Activated CD8-positive, alpha-beta T cell treated with anti-CD3 and anti-CD28 coated beads for 36 hours (primary cell): Measurements from ENCODE around the gene ZNF469. TPM values are rescaled to one million over a fixed set of nuclear protein-coding genes. Genes with fewer than 3 reads are reported as not detected.

Experiments used
- ATAC-seq: fragments of 200-7000 bp; cut with Tn5 transposase; one replicate; pipeline ENCODE4 v1.10.0; 2021; ENCODE audit warnings: mild to moderate bottlenecking, moderate library complexity
- CTCF ChIA-PET: fragments of 350-600 bp; sonication (Branson Sonifier 250); formaldehyde crosslinking; loops from one replicate; lab custom pipeline; 2021; ENCODE audit warnings: antibody characterized with exemption; lab: Charles Lee
- POLR2A ChIA-PET: fragments of 350-600 bp; sonication (Branson Sonifier 250); formaldehyde crosslinking; loops from one replicate; lab custom pipeline; 2021; ENCODE audit warnings: antibody characterized with exemption; lab: Charles Lee
- DNase-seq: peaks from one replicate; pipeline ENCODE4 v3.0.0-alpha.2; 2020
- H3K27ac Mint-ChIP-seq: one replicate; pipeline ENCODE4 v1.8.0; 2021; ENCODE audit warnings: mild to moderate bottlenecking, mixed read lengths
- H3K27me3 Mint-ChIP-seq: one replicate; pipeline ENCODE4 v1.8.0; 2021; ENCODE audit warnings: mixed read lengths
- H3K36me3 Mint-ChIP-seq: one replicate; pipeline ENCODE4 v1.8.0; 2021; ENCODE audit warnings: low read depth, mixed read lengths
- H3K4me1 Mint-ChIP-seq: one replicate; pipeline ENCODE4 v1.8.0; 2021; ENCODE audit warnings: low read depth, mixed read lengths
- H3K4me3 Mint-ChIP-seq: one replicate; pipeline ENCODE4 v1.8.0; 2021; ENCODE audit warnings: mild to moderate bottlenecking, moderate library complexity, mixed read lengths
- H3K9me3 Mint-ChIP-seq: one replicate; pipeline ENCODE4 v1.8.0; 2021; ENCODE audit warnings: mixed read lengths
- intact Hi-C: fragments of 100-400 bp; cut with micrococcal nuclease; formaldehyde crosslinking; loops from one replicate; pipeline ENCODE4 v1.10.0; 2022
- total RNA-seq, 2 experiments: library from RNA; stranded (reverse); gene quantifications; one replicate each; pipeline ENCODE4 v1.2.3, GENCODE V29; 2021
- TF ChIP-seq, protein P1 (sequence below): fragments of 200-600 bp; IDR thresholded peaks from one replicate; pipeline ENCODE4 v1.8.0; 2022; ENCODE audit warnings: antibody characterized with exemption, mild to moderate bottlenecking

ZNF469 gene
- total RNA-seq, 2 experiments from 2014 or later: 0.45 to 0.56 TPM

DNA sequence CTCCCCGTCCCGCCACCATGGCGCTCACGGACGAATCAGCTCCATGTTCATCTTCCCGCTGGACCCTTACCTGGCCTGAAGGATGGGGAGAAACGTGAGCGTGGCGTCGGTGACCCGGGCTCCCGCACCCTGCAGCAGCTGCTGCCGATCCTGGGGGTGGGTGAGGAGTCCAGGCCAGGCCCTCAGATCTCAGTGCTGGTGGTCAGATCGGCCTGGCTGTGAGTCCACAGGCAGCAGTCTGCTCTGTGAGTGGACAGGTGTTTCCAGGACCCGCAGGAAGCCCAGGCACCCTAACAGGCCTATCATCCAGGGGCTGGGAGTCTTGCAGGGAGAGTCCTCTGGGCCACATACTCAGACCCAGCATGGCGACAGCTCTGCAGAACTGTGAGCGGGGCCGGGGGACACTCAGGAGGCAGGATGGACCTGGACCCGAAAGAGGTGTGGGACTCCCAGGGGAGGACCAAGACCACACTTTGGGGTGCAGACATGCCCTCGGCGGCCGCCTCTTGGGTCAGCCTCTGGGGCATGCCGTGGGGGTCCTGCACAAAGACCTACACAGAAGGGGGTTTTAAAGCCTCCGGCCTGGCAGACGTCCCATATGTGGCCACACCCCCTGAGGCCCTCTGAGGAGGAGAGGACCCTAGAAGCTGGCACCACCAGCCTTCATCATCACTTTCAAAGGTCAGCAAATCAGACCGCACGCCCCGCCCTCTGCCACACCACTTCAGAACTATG, 27.2 kb upstream of the ZNF469 start:
- TF ChIP-seq, protein P1, sequence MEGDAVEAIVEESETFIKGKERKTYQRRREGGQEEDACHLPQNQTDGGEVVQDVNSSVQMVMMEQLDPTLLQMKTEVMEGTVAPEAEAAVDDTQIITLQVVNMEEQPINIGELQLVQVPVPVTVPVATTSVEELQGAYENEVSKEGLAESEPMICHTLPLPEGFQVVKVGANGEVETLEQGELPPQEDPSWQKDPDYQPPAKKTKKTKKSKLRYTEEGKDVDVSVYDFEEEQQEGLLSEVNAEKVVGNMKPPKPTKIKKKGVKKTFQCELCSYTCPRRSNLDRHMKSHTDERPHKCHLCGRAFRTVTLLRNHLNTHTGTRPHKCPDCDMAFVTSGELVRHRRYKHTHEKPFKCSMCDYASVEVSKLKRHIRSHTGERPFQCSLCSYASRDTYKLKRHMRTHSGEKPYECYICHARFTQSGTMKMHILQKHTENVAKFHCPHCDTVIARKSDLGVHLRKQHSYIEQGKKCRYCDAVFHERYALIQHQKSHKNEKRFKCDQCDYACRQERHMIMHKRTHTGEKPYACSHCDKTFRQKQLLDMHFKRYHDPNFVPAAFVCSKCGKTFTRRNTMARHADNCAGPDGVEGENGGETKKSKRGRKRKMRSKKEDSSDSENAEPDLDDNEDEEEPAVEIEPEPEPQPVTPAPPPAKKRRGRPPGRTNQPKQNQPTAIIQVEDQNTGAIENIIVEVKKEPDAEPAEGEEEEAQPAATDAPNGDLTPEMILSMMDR: no peak
- ATAC-seq (no peak), DNase-seq (no peak)
- ChIA-PET CTCF (no interaction called here), POLR2A (no interaction called here)
- H3K36me3 Mint-ChIP-seq: no peaks in the 10 kb centered on the region
- no peaks in the 10 kb centered on the region for H3K27me3 Mint-ChIP-seq
- no peaks in the 10 kb centered on the region for H3K4me1 Mint-ChIP-seq
- H3K27ac Mint-ChIP-seq: no peak overlapping the region
- no peak overlapping the region for H3K4me3 Mint-ChIP-seq
- intact Hi-C loops: no loop called here
- no peaks in the 10 kb centered on the region for H3K9me3 Mint-ChIP-seq

DNA sequence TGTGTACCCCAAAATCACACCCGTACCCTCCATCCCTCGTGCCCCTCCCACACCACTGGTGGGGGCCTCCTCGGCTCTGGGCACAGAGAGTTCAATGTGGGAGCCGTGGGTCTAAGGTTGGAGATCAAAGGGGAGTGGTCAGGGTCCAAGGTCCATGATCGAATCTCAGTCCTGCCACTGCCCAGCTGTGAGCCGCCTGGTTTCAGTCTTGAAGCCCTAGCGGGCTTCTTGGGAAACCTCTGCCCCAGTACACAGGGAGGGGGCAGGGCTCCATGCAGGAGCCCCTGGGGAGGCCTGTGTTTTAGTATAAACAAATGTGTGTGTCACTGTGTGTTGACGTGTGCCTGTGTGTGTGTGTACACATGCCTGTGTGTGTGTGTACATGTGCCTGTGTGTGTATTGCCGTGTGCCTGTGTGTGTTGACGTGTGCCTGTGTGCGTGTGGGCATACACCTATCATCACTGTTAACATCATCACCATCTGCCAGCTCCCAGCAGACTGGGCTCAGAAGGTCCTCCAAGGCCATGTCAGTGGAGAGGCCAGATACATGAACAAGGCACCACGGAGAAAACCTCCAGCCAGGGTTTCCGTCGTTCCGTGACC, 26.5 kb upstream of the ZNF469 start:
- intact Hi-C loops: no loop called here
- no peaks in the 10 kb centered on the region for H3K27me3 Mint-ChIP-seq

GRCh38 chr16:88356727-88357199, 26.0 kb upstream of the ZNF469 start:
- intact Hi-C loops: no loop called here
- ChIA-PET POLR2A (no interaction called here), CTCF (no interaction called here)
- H3K9me3 Mint-ChIP-seq: no peaks in the 10 kb centered on the region
- DNase-seq (no peak), ATAC-seq (no peak)
- no peaks in the 10 kb centered on the region for H3K4me1 Mint-ChIP-seq
- TF ChIP-seq, protein P1: no peak
- H3K4me3 Mint-ChIP-seq: no peak overlapping the region
- H3K27me3 Mint-ChIP-seq: no peaks in the 10 kb centered on the region
- no peaks in the 10 kb centered on the region for H3K36me3 Mint-ChIP-seq
- no peak overlapping the region for H3K27ac Mint-ChIP-seq

More for the DNA sequence above, 26.5 kb upstream of the ZNF469 start:
- H3K27ac Mint-ChIP-seq: no peak overlapping the region
- no peak overlapping the region for H3K4me3 Mint-ChIP-seq
- H3K36me3 Mint-ChIP-seq: no peaks in the 10 kb centered on the region
- ATAC-seq: no peak
- no peaks in the 10 kb centered on the region for H3K4me1 Mint-ChIP-seq
- POLR2A ChIA-PET: no interaction called here
- TF ChIP-seq, protein P1: no peak
- no peaks in the 10 kb centered on the region for H3K9me3 Mint-ChIP-seq
- CTCF ChIA-PET: no interaction called here
- no peak for DNase-seq

DNA sequence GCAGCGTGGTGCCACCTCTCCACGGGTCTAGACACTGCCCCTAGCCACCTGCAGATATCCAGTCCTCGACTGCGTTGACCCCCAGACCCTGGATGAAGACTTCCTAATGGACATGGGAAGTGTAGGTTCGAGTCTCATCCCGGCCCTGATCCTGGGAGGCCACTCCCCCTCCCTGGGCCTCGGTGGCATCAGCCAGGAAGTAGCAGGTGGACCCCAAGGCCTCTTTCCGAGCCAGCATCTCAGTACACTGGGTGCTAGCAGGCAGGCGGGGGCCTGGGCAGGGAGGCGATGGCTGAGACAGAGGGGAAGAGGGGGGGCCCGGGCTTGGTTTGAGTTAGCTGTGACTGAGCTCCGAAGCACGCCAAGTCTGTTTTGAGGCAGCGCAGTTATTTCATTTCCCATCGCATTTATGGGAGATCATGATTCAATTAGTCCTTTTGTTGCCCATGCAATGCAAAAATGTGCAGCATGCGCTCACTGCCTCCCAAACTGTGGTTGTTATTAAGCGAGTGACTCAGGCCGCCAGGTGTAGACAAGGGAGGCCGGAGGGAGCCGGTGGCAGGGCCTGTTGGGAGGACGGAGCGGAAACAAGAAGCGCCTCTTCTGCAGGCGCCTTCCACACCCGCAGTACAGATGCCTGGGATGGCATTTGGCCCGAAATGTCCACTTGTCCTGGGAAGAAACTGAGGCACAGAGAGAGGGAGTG, 25.3 kb upstream of the ZNF469 start:
- Mint-ChIP-seq H3K4me1 (no peaks in the 10 kb centered on the region), H3K9me3 (peaks cover under 1% of the 10 kb centered on the region), H3K27ac (no peak overlapping the region), H3K36me3 (no peaks in the 10 kb centered on the region), H3K27me3 (peaks cover 5% of the 10 kb centered on the region), H3K4me3 (no peak overlapping the region)
- DNase-seq (no peak), ATAC-seq (no peak)
- intact Hi-C loops: no loop called here
- ChIA-PET POLR2A (no interaction called here), CTCF (no interaction called here)
- TF ChIP-seq, protein P1: no peak

GRCh38 chr16:88358023-88358420, 24.7 kb upstream of the ZNF469 start:
- peaks cover 5% of the 10 kb centered on the region for H3K9me3 Mint-ChIP-seq
- H3K4me3 Mint-ChIP-seq: no peak overlapping the region
- ATAC-seq: no peak
- ChIA-PET POLR2A (no interaction called here), CTCF (no interaction called here)
- no peak overlapping the region for H3K27ac Mint-ChIP-seq
- peaks cover 8% of the 10 kb centered on the region for H3K27me3 Mint-ChIP-seq
- intact Hi-C loops: no loop called here
- no peaks in the 10 kb centered on the region for H3K4me1 Mint-ChIP-seq
- no peaks in the 10 kb centered on the region for H3K36me3 Mint-ChIP-seq
- DNase-seq: no peak
- TF ChIP-seq, protein P1: no peak
